GM19193 (cell line): ENCODE measurements around the gene UBE2J2.

Source experiments
- POLR2A ChIP-seq: IDR thresholded peaks from 4 replicates; pipeline ENCODE4 v1.6.1; 2011; ENCODE audit not compliant: insufficient read depth, insufficient read length; ENCODE audit errors: extremely low read depth

The UBE2J2 gene

GRCh38 chr1:1204998-1205768 lies 68.5 kb downstream of the UBE2J2 start:
- no peak for TF ChIP-seq POLR2A

GRCh38 chr1:1204425-1204920 lies 69.2 kb downstream of the UBE2J2 start:
- no peak for TF ChIP-seq POLR2A
